T-helper 1 cell (primary cell): ENCODE data around the gene RELN.
"Not testable (repeated sequence)": the region's sequence is repeated elsewhere in the genome, so short reads cannot be mapped to it uniquely, and the experiment has no call there.

Source experiments
- DNase-seq, 5 donors: peaks; one replicate each; pipeline ENCODE4 v3.0.0-alpha.2; 2012 to 2020

The RELN gene

GRCh38 chr7:103824251-103824650 lies 165.2 kb downstream of the RELN start:
- DNase-seq, result no peak

- DNase-seq, result no peak
Measured at GRCh38 chr7:103823084-103823483, 166.4 kb downstream of the RELN start.

GRCh38 chr7:103821092-103821491 lies 168.4 kb downstream of the RELN start:
- DNase-seq, result no peak

- not testable (repeated sequence) for DNase-seq
Measured at GRCh38 chr7:103815972-103816371, 173.5 kb downstream of the RELN start.

- DNase-seq, result no peak
Measured at GRCh38 chr7:103813970-103814369, 175.5 kb downstream of the RELN start.

GRCh38 chr7:103811997-103812396 lies 177.5 kb downstream of the RELN start:
- DNase-seq, result no peak

GRCh38 chr7:103811290-103811689 lies 178.2 kb downstream of the RELN start:
- DNase-seq, result no peak

GRCh38 chr7:103810112-103810744 lies 179.2 kb downstream of the RELN start:
- no peak for DNase-seq

- DNase-seq, result no peak
Measured at GRCh38 chr7:103809229-103809994, 180.0 kb downstream of the RELN start.

GRCh38 chr7:103805346-103805745 lies 184.1 kb downstream of the RELN start:
- no peak for DNase-seq

- no peak for DNase-seq
Measured at GRCh38 chr7:103803631-103804030, 185.8 kb downstream of the RELN start.

- no peak for DNase-seq
Measured at GRCh38 chr7:103799298-103799697, 190.2 kb downstream of the RELN start.

GRCh38 chr7:103797647-103798307 lies 191.7 kb downstream of the RELN start:
- DNase-seq, result no peak

GRCh38 chr7:103796327-103796962 lies 193.0 kb downstream of the RELN start:
- DNase-seq, result no peak

- DNase-seq, result no peak
Measured at GRCh38 chr7:103795787-103796186, 193.7 kb downstream of the RELN start.

GRCh38 chr7:103795107-103795506 lies 194.4 kb downstream of the RELN start:
- no peak for DNase-seq

GRCh38 chr7:103794424-103794823 lies 195.0 kb downstream of the RELN start:
- no peak for DNase-seq

- no peak for DNase-seq
Measured at GRCh38 chr7:103793614-103794013, 195.8 kb downstream of the RELN start.

GRCh38 chr7:103791894-103792293 lies 197.6 kb downstream of the RELN start:
- no peak for DNase-seq

GRCh38 chr7:103787041-103787440 lies 202.4 kb downstream of the RELN start:
- DNase-seq, result not testable (repeated sequence)

- DNase-seq, result no peak
Measured at GRCh38 chr7:103784646-103785286, 204.7 kb downstream of the RELN start.

GRCh38 chr7:103781409-103781808 lies 208.0 kb downstream of the RELN start:
- no peak for DNase-seq

GRCh38 chr7:103780561-103780960 lies 208.9 kb downstream of the RELN start:
- not testable (repeated sequence) for DNase-seq
